Astrocyte (in vitro differentiated cells and primary cell): ENCODE data around the gene ANKFY1. TPM values are rescaled to one million over a fixed set of nuclear protein-coding genes. Genes with fewer than 3 reads are reported as not detected.

Source experiments
- DNase-seq: peaks from one replicate; pipeline ENCODE4 v3.0.0-alpha.2; 2010; ENCODE audit warnings: low read depth
- FAIRE-seq: peaks from 2 replicates; lab custom pipeline; 2011; peaks lifted over from hg19 to GRCh38; lab: Jason Lieb, UNC
- H2AFZ ChIP-seq: 2 replicates; pipeline ENCODE4 v1.6.0; 2012; ENCODE audit warnings: low read depth, low read length, inconsistent platforms
- H3K27ac ChIP-seq: 2 replicates; pipeline ENCODE4 v1.5.1; 2011; ENCODE audit warnings: low read depth, low read length, inconsistent platforms
- H3K27me3 ChIP-seq: 2 replicates; pipeline ENCODE4 v1.6.0; 2011; ENCODE audit warnings: low read length, inconsistent platforms; ENCODE audit not compliant: insufficient read depth
- H3K36me3 ChIP-seq: 2 replicates; pipeline ENCODE4 v1.5.1; 2011; ENCODE audit warnings: low read length, inconsistent platforms; ENCODE audit not compliant: insufficient read depth
- H3K4me1 ChIP-seq: 2 replicates; pipeline ENCODE4 v1.5.1; 2011; ENCODE audit warnings: low read length, inconsistent platforms; ENCODE audit not compliant: insufficient read depth
- H3K4me2 ChIP-seq: 2 replicates; pipeline ENCODE4 v1.6.0; 2012; ENCODE audit warnings: low read length, inconsistent platforms
- H3K4me3 ChIP-seq: 2 replicates; pipeline ENCODE4 v1.5.1; 2011; ENCODE audit warnings: low read depth, mild to moderate bottlenecking, low read length, inconsistent platforms; ENCODE audit not compliant: insufficient read depth
- H3K79me2 ChIP-seq: 2 replicates; pipeline ENCODE4 v1.6.0; 2012; ENCODE audit warnings: mild to moderate bottlenecking, low read length, inconsistent platforms; ENCODE audit not compliant: insufficient read depth
- H3K9ac ChIP-seq: 2 replicates; pipeline ENCODE4 v1.6.0; 2012; ENCODE audit warnings: mild to moderate bottlenecking, low read length, inconsistent platforms
- H3K9me3 ChIP-seq: 2 replicates; pipeline ENCODE4 v1.5.1; 2012; ENCODE audit warnings: low read depth, mild to moderate bottlenecking, low read length, inconsistent platforms; ENCODE audit not compliant: insufficient read depth
- H4K20me1 ChIP-seq: 2 replicates; pipeline ENCODE4 v1.6.0; 2012; ENCODE audit warnings: low read length, inconsistent platforms; ENCODE audit not compliant: insufficient read depth
- H3K27ac Mint-ChIP-seq: one replicate; pipeline ENCODE4 v1.8.0; 2021; ENCODE audit warnings: mild to moderate bottlenecking, mixed read lengths; ENCODE audit not compliant: unreplicated experiment
- H3K27me3 Mint-ChIP-seq: one replicate; pipeline ENCODE4 v1.8.0; 2021; ENCODE audit warnings: low read depth, mixed read lengths; ENCODE audit not compliant: unreplicated experiment
- H3K36me3 Mint-ChIP-seq: one replicate; pipeline ENCODE4 v1.8.0; 2021; ENCODE audit warnings: low read depth, mixed read lengths; ENCODE audit not compliant: unreplicated experiment
- H3K4me1 Mint-ChIP-seq: one replicate; pipeline ENCODE4 v1.8.0; 2021; ENCODE audit warnings: low read depth, mixed read lengths; ENCODE audit not compliant: unreplicated experiment
- H3K4me3 Mint-ChIP-seq: one replicate; pipeline ENCODE4 v1.8.0; 2021; ENCODE audit warnings: mild to moderate bottlenecking, moderate library complexity, mixed read lengths; ENCODE audit not compliant: unreplicated experiment
- H3K9me3 Mint-ChIP-seq: one replicate; pipeline ENCODE4 v1.8.0; 2021; ENCODE audit warnings: mild to moderate bottlenecking, mixed read lengths; ENCODE audit not compliant: unreplicated experiment
- EZH2 ChIP-seq: IDR thresholded peaks from 2 replicates; pipeline ENCODE4 v1.6.1; 2012; ENCODE audit warnings: mild to moderate bottlenecking, low read length, inconsistent platforms; ENCODE audit not compliant: insufficient read depth
- total RNA-seq: library from RNA; stranded (reverse); gene quantifications from 2 replicates; pipeline ENCODE4 v1.2.1, GENCODE V29; 2021
- TF ChIP-seq, protein P1 (sequence below): IDR thresholded peaks from 2 replicates; pipeline ENCODE4 v1.5.1; 2011; ENCODE audit warnings: low read depth, mild to moderate bottlenecking, inconsistent platforms, low read length, moderate library complexity; ENCODE audit not compliant: insufficient read depth

Gene ANKFY1
- total RNA-seq, 1 donor from 2014 or later = 52.0 TPM

DNA sequence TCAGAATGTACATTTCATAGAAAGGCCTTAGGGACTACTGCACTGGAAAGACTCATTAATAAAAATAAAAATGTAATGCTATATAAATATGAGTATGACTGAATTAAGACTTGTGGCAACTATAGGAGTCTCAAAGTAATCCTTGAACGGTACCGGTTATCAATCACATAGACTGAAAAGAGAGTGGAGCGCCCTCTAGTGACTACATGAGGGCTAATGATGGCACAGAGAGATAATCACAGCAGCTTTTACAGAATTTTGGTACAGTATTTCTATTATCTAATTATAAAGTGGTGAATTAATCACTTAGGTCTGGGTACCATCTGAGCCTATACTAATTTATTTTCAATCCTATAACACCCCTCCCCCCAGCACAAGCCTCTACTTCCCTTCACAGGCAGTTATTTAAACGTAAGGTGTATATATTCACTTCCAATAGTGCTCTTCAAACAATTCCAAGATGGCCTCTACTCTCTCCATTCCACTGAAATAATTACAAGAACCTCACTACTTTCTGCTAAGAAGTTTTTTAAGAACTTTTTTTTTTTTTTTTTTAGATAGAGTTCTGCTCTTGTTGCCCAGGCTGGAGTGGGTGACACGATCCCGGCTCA is 40.7 kb upstream of the ANKFY1 start:
- H3K4me3 Mint-ChIP-seq = no peak overlapping the region
- TF ChIP-seq EZH2 = no peak
- TF ChIP-seq, protein P1, sequence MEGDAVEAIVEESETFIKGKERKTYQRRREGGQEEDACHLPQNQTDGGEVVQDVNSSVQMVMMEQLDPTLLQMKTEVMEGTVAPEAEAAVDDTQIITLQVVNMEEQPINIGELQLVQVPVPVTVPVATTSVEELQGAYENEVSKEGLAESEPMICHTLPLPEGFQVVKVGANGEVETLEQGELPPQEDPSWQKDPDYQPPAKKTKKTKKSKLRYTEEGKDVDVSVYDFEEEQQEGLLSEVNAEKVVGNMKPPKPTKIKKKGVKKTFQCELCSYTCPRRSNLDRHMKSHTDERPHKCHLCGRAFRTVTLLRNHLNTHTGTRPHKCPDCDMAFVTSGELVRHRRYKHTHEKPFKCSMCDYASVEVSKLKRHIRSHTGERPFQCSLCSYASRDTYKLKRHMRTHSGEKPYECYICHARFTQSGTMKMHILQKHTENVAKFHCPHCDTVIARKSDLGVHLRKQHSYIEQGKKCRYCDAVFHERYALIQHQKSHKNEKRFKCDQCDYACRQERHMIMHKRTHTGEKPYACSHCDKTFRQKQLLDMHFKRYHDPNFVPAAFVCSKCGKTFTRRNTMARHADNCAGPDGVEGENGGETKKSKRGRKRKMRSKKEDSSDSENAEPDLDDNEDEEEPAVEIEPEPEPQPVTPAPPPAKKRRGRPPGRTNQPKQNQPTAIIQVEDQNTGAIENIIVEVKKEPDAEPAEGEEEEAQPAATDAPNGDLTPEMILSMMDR = peak; percentile 83

DNA sequence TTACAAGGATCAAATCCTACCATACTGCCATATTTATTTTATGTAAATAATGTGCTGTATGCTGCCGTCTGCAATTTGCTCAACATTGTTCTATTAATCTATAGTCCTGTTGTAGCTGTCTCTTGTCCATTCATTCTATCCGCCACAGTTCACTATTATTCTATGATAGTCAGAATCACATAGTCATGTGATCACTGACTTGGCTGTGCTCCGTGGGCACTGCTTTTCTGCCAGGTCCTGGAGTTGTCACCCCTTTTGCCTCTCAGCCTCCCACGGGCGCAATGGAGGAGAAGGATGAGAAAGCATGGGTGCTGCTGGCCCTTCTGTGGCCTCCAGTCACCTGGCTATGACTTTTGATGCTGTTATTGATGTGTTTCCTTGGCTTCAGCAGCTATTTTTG is 37.3 kb upstream of the ANKFY1 start:
- FAIRE-seq (no peak), DNase-seq (no peak)
- H3K36me3 ChIP-seq = peaks cover 13% of the 10 kb centered on the region
- peaks cover 84% of the 10 kb centered on the region for H4K20me1 ChIP-seq
- H3K4me1 ChIP-seq = peaks cover 10% of the 10 kb centered on the region
- peaks cover 7% of the 10 kb centered on the region for H3K36me3 Mint-ChIP-seq
- H3K9me3 ChIP-seq = no peaks in the 10 kb centered on the region
- H3K4me3 ChIP-seq = no peak overlapping the region
- peaks cover 17% of the 10 kb centered on the region for H3K4me1 Mint-ChIP-seq
- no peaks in the 10 kb centered on the region for H3K27me3 Mint-ChIP-seq
- no peak overlapping the region for H3K27ac Mint-ChIP-seq
- H3K4me3 Mint-ChIP-seq = no peak overlapping the region
- H3K79me2 ChIP-seq = peaks cover 52% of the 10 kb centered on the region
- H3K9ac ChIP-seq = no peak overlapping the region
- no peak for TF ChIP-seq EZH2
- TF ChIP-seq, protein P1 = no peak
- H3K4me2 ChIP-seq = no peak overlapping the region
- no peak overlapping the region for H2AFZ ChIP-seq
- H3K9me3 Mint-ChIP-seq = no peaks in the 10 kb centered on the region
- H3K27ac ChIP-seq = no peak overlapping the region
- H3K27me3 ChIP-seq = no peaks in the 10 kb centered on the region

More for the DNA sequence above, 40.7 kb upstream of the ANKFY1 start:
- Histone ChIP-seq H3K27me3 (no peaks in the 10 kb centered on the region), H3K9ac (no peak overlapping the region), H3K4me3 (no peak overlapping the region), H3K4me2 (no peak overlapping the region), H3K36me3 (peaks cover 13% of the 10 kb centered on the region), H3K27ac (no peak overlapping the region), H4K20me1 (peaks cover 81% of the 10 kb centered on the region), H2AFZ (no peak overlapping the region), H3K4me1 (no peaks in the 10 kb centered on the region), H3K79me2 (peaks cover 54% of the 10 kb centered on the region), H3K9me3 (no peaks in the 10 kb centered on the region)
- Mint-ChIP-seq H3K27me3 (no peaks in the 10 kb centered on the region), H3K4me1 (peaks cover 3% of the 10 kb centered on the region), H3K9me3 (no peaks in the 10 kb centered on the region), H3K27ac (no peak overlapping the region), H3K36me3 (peaks cover 11% of the 10 kb centered on the region)
- DNase-seq (no peak), FAIRE-seq (no peak)

GRCh38 chr17:4297351-4297750 is 33.6 kb upstream of the ANKFY1 start:
- peaks cover 9% of the 10 kb centered on the region for H3K36me3 Mint-ChIP-seq
- no peaks in the 10 kb centered on the region for H3K27me3 ChIP-seq
- peaks cover 11% of the 10 kb centered on the region for H3K36me3 ChIP-seq
- H3K79me2 ChIP-seq = peaks cover 62% of the 10 kb centered on the region
- H3K4me3 ChIP-seq = no peak overlapping the region
- H3K4me1 Mint-ChIP-seq = peaks cover 17% of the 10 kb centered on the region
- no peaks in the 10 kb centered on the region for H3K9me3 ChIP-seq
- no peaks in the 10 kb centered on the region for H3K27me3 Mint-ChIP-seq
- TF ChIP-seq EZH2 = no peak
- TF ChIP-seq, protein P1 = no peak
- peaks cover 81% of the 10 kb centered on the region for H4K20me1 ChIP-seq
- no peak overlapping the region for H3K27ac Mint-ChIP-seq
- no peak overlapping the region for H3K4me3 Mint-ChIP-seq
- peak overlapping the region; percentile 25 for H3K9ac ChIP-seq
- no peak overlapping the region for H2AFZ ChIP-seq
- H3K27ac ChIP-seq = no peak overlapping the region
- peak overlapping the region; percentile 27 for H3K4me2 ChIP-seq
- DNase-seq = peak; percentile 37
- H3K9me3 Mint-ChIP-seq = no peaks in the 10 kb centered on the region
- FAIRE-seq = peak; percentile 37
- H3K4me1 ChIP-seq = peaks cover 10% of the 10 kb centered on the region
